Astrocyte of the spinal cord (primary cell): ENCODE data around the gene LPCAT2.

Experiments used
- DNase-seq: peaks from one replicate; pipeline ENCODE4 v3.0.0; 2011; ENCODE audit warnings: low read depth, low spot score
- H3K4me3 ChIP-seq: 2 replicates; pipeline ENCODE4 v1.5.1; 2011; ENCODE audit warnings: low read depth, mild to moderate bottlenecking, low read length, moderate library complexity
- CTCF ChIP-seq: IDR thresholded peaks from 2 replicates; pipeline ENCODE4 v1.5.1; 2012; ENCODE audit warnings: low read depth, mild to moderate bottlenecking, low read length, inconsistent platforms
- in situ Hi-C: cut with HindIII; loops from 2 replicates; pipeline ENCODE4 v1.10.0; 2017; ENCODE audit warnings: low sequenced_read_pairs

Gene LPCAT2

GRCh38 chr16:55508941-55509931 lies at the start of gene LPCAT2:
TSS of gene LPCAT2 (plus strand) at chr16:55509072. CDS start at chr16:55509182, 110 bp downstream.
- TF ChIP-seq CTCF: peak; percentile 22
- DNase-seq: peak; percentile 88
- in situ Hi-C loops: no loop called here

GRCh38 chr16:55462241-55462640 lies 46.6 kb upstream of the LPCAT2 start:
- in situ Hi-C loops: no loop called here

More at GRCh38 chr16:55508941-55509931, at the start of gene LPCAT2:
- H3K4me3 ChIP-seq: peak within 1 kb of the TSS; percentile 78

GRCh38 chr16:55464375-55464774 lies 44.5 kb upstream of the LPCAT2 start:
- TF ChIP-seq CTCF: no peak
- in situ Hi-C loops: no loop called here
- DNase-seq: no peak

More at GRCh38 chr16:55462241-55462640, 46.6 kb upstream of the LPCAT2 start:
- TF ChIP-seq CTCF: no peak
- H3K4me3 ChIP-seq: no peak overlapping the region
- DNase-seq: no peak

GRCh38 chr16:55465077-55465896 lies 43.6 kb upstream of the LPCAT2 start:
- peak overlapping the region; percentile 13 for H3K4me3 ChIP-seq
- peak; percentile 98 for TF ChIP-seq CTCF
- DNase-seq: peak; percentile 86
- in situ Hi-C loops: no loop called here

More at GRCh38 chr16:55464375-55464774, 44.5 kb upstream of the LPCAT2 start:
- no peak overlapping the region for H3K4me3 ChIP-seq

DNA sequence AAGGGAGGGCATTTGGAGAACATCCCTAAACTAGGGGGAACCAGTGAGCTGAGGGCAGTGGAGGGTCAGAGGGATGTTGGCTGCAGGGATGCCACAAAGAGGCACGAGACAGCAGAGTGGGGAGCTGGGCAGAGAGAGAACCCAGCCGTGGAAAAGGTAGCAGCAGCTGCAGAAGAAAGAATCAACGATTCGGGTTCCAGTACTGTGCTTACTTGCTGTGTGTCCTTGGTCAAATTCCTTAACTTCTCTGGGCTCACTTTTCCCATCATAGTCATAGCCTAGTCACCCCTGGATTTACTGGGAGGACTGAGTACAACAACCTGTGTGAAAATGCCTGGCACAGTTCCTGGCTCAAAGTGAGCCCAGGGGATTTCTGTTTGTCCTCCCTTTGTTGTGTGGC lies 42.7 kb upstream of the LPCAT2 start:
- no peak for TF ChIP-seq CTCF
- in situ Hi-C loops: no loop called here
- no peak for DNase-seq
- H3K4me3 ChIP-seq: no peak overlapping the region

GRCh38 chr16:55467898-55468297 lies 41.0 kb upstream of the LPCAT2 start:
- in situ Hi-C loops: no loop called here
- no peak overlapping the region for H3K4me3 ChIP-seq
- TF ChIP-seq CTCF: no peak
- DNase-seq: no peak
